GM12875 (cell line): ENCODE measurements around the gene EMX1.

ENCODE experiments used
- H3K4me3 ChIP-seq: one replicate; pipeline ENCODE4 v1.5.1; 2011; ENCODE audit warnings: low read depth, low read length, control low read depth
- CTCF ChIP-seq: IDR thresholded peaks from 2 replicates; pipeline ENCODE4 v1.5.1; 2011; ENCODE audit warnings: low read depth, mild to moderate bottlenecking, control low read depth, inconsistent platforms, low read length, moderate library complexity, borderline replicate concordance; ENCODE audit not compliant: insufficient read depth

Gene EMX1

GRCh38 chr2:72944804-72945449, 27.6 kb downstream of the EMX1 start:
- H3K4me3 ChIP-seq: no peak overlapping the region
- TF ChIP-seq CTCF: no peak

GRCh38 chr2:72945450-72946019, 28.2 kb downstream of the EMX1 start:
- no peak for TF ChIP-seq CTCF
- H3K4me3 ChIP-seq: no peak overlapping the region

- no peak for TF ChIP-seq CTCF
- no peak overlapping the region for H3K4me3 ChIP-seq
Observed at GRCh38 chr2:72946466-72946865, 29.1 kb downstream of the EMX1 start.

- no peak overlapping the region for H3K4me3 ChIP-seq
- no peak for TF ChIP-seq CTCF
Observed at GRCh38 chr2:72947952-72948830, 30.9 kb downstream of the EMX1 start.

GRCh38 chr2:72949045-72949444, 31.7 kb downstream of the EMX1 start:
- H3K4me3 ChIP-seq: no peak overlapping the region
- no peak for TF ChIP-seq CTCF

GRCh38 chr2:72949642-72950041, 32.3 kb downstream of the EMX1 start:
- H3K4me3 ChIP-seq: no peak overlapping the region
- no peak for TF ChIP-seq CTCF
